Left colon (tissue), 2 donors: Measurements from ENCODE around the gene ABLIM1. TPM values are rescaled to one million over a fixed set of nuclear protein-coding genes. Genes with fewer than 3 reads are reported as not detected.

Experiments
- ATAC-seq: fragments of 200-7000 bp; cut with Tn5 transposase; one replicate; pipeline ENCODE4 v1.9.1; 2020; ENCODE audit warnings: mild to moderate bottlenecking, moderate library complexity
- DNase-seq, 2 donors: peaks; one replicate each; pipeline ENCODE4 v3.0.0-alpha.2; 2020
- intact Hi-C, 2 donors: fragments of 100-400 bp; cut with DNase I in 1 of 2; cut with micrococcal nuclease in 1 of 2; formaldehyde crosslinking; loops; one replicate each; pipeline versions ENCODE4 v1.11.2 to v1.14.0; 2022; cut with DNase I, micrococcal nuclease
- total RNA-seq, 2 donors: library from RNA; stranded (reverse); fragmentation: NEBNext Ultra II Directional; extraction: Animal tissue kit (Norgen Biotek cat#: 25700); gene quantifications; one replicate each; pipeline ENCODE4 v1.2.1, GENCODE V29; 2021
- donor health status: DM: no; HTN: no; CAD: no.
- donor health status: DM: yes; HTN: yes; CAD: no.

Gene ABLIM1
- total RNA-seq, 2 donors from 2014 or later: 107 to 118 TPM

DNA sequence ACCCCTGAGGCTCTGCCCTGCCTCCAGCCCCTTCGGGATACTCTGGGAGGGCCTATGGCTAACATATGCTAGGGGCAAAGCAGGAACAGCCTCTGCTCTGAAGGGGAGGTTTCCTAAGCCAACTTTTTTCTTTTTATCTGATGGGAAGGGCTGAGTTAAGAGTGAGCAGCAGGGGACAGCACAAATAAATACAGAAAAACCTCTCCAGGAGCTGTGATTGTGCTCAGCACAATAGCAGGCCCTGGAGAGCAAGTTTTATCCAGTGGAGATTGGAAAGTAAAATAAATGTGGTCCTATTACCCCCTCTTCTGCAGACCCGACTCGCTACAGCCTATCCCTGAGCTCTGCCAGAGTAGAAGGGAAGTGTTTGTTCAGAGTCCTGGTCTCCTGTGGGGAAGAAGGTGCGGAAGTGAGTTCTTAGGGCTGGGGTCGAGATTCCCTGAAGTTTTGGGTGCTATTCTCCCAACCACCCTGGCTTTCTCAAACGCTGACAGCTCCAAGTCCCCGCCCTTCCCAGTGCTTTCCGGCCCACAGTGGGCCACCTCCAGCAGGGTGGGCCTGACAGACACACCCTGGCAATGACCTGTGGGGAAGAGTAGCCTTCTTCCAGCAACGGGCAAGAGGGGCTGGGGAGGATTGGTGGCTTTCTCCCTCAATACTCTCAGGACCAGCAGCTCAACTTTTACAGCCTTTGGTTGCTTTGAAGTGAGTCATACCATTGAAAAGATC, 230.8 kb downstream of the ABLIM1 start:
- ATAC-seq (no peak), DNase-seq (no peak)
- intact Hi-C loops: no loop called here

GRCh38 chr10:114426476-114426875, 231.6 kb downstream of the ABLIM1 start:
- intact Hi-C loops: no loop called here
- no peak for DNase-seq
- ATAC-seq: no peak

GRCh38 chr10:114420811-114421485, 237.1 kb downstream of the ABLIM1 start:
- ATAC-seq (no peak), DNase-seq (no peak)
- intact Hi-C loops: no loop called here

DNA sequence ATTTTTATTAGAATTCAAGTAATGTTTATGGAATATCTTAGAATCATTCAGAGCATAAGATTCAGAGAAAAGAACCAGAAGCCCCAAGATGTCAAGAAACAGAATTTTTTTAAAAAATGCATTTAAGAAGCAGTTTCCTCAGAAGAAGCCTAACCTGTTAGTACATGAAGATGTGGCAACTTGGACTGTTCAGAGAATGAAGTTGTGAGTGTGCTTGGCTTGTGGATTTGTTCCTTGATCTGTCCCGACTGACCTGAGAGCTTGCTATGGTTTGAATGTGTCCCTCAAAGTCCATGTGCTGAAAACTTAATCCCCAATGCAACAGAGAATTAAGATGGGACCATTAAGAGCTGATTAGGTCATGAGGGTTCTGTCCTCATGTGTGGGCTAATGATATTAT, 240.0 kb downstream of the ABLIM1 start:
- DNase-seq (no peak), ATAC-seq (no peak)
- intact Hi-C loops: no loop called here

DNA sequence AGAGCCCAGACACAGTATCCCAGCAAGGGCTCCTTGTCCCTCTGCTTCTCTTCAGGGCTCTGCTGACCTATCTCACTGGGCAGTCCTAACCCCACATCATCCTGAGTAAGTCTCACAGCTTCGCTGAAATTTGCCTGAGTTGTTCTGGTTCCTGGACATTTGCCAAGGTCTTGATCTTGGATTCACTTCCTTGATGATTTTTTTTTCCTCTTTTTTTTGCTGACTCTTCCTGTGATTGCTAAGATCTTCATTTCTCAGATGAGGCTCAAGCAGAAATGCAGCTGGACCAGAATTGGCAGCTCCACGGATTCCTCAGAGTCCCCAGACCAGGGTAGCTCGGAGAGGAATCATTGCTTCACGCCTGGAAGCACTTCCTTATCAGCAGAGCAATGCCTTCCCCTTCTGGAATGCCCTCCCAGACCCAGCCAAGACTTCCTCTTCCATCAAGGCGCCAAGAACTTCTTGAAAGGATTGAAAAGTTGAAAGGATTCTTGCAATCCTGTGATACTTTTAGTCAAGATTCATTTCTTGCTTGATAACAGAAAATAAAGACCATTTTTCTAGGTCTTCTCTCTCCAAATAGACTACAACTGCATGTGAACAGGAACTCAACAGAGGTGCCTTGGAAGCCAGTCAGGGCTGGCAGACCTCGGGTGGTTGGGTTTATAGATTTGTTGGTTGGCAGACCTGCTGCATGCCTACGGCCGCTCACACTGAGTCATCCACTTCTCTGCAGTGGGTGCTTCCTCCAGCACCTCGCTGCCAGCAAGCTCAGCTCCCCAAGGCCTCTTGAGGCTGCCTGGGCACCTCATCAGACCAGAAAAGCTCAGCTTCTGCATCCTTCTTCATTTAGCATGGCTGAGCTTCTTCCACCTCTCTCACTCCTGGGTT, 244.9 kb downstream of the ABLIM1 start:
- intact Hi-C loops: no loop called here
- no peak for DNase-seq
- ATAC-seq: peak; percentile 37

DNA sequence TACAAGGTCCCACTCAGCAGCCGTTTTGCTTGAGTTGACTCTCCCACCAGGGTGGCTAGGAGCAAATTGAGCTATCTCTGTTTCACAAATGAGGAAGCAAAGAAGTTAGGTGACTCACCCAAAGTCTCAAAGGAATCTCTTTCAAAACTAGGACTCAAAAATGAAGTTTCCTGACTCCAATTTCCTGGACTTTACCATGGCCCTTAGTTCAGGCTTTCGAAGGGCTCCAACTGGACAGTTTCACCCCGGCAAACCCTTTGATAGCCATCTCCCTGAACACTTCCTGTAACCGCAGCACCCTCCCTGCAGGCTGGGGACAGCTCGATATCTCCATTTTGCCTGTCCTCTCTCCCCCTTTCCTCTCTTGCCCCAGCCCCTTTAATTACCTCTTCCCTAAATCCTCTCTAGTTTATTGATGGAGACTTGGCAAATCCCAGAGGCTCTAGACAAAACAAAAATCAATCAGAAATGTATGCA, 249.1 kb downstream of the ABLIM1 start:
- ATAC-seq (no peak), DNase-seq (no peak)
- intact Hi-C loops: no loop called here

DNA sequence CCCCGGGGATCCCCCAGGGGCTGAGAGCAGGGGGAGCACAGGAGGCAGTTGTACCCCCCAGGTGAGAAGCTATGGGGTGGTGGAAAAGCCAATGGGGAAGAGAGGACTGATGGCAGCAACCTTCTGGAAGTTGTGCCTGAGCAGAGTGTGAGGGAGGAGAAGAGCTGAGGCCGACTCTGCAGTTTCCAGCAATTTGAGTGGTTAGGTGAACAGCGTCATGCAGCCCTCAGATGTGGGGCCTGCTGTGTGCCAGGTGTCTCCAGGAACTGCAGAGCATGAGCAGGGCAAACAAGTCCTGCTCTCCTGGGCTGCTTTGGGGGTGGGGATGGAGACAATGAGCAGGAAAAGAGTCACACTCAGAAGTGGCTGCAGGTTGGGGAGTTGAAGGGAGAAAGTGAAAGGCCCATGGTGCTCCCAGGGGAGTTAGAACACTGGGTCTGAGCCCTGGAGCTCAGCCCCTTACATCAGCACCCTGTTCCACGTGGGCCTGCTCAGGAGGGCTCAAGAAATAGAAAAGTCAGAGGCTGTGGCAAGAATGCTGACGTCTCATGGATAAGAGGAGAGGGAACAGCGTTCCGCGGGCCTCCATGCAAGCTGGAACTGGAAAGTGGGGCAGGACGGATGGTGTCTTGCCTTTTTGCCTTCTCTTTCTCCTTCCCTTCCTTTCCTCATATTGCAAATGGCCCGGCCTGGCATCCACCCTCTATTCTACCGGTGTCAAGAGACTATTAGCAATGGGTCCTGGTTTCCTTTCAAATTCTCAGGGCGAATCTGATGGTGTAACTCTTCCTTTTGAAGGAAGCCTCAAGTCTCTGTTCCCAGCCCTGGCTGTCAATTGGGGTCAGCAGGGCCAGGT, 249.7 kb downstream of the ABLIM1 start:
- intact Hi-C loops: no loop called here
- ATAC-seq (no peak), DNase-seq (no peak)

GRCh38 chr10:114406455-114406854, 251.6 kb downstream of the ABLIM1 start:
- ATAC-seq: no peak
- intact Hi-C loops: no loop called here

DNA sequence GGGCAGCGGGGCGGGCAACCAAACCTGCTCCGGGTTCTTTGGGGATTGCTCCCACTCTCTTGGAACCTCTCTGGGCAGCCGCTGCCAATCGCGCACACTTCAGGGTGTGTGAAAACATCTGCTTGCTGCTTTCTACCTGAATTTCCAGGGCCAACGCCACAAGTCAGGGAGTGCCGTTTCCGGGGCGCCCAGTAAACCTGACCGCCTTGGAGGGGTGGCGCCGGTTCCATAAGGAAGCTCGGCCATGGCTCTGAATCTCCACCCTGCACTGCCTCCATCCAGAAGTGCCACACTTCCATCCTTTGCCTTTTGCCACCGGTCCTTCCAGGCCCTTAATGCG, 253.1 kb downstream of the ABLIM1 start:
- DNase-seq: peak; percentile 61 to 71
- ATAC-seq: peak; percentile 82
- intact Hi-C loops: no loop called here

More at GRCh38 chr10:114406455-114406854, 251.6 kb downstream of the ABLIM1 start:
- DNase-seq: no peak

GRCh38 chr10:114404171-114405010, 253.7 kb downstream of the ABLIM1 start, which contains the start of gene AFAP1L2:
AFAP1L2 (minus strand) TSS chr10:114404502; CDS start chr10:114404455, 47 bp downstream.
- ATAC-seq (peak; percentile 90), DNase-seq (peak in 1 of 2 donors; percentile 67)
- intact Hi-C loops: loop anchor here in 1 of 2 donors (5.0 kb wide), 1 partner anchor 232 kb away; the partner anchor contains the start of gene CCDC186

GRCh38 chr10:114403541-114404161, 254.4 kb downstream of the ABLIM1 start:
- peak in 1 of 2 donors; percentile 32 for DNase-seq
- peak; percentile 24 for ATAC-seq
- intact Hi-C loops: loop anchor here in 1 of 2 donors (5.0 kb wide), 1 partner anchor 231 kb away; the partner anchor contains the start of gene CCDC186

DNA sequence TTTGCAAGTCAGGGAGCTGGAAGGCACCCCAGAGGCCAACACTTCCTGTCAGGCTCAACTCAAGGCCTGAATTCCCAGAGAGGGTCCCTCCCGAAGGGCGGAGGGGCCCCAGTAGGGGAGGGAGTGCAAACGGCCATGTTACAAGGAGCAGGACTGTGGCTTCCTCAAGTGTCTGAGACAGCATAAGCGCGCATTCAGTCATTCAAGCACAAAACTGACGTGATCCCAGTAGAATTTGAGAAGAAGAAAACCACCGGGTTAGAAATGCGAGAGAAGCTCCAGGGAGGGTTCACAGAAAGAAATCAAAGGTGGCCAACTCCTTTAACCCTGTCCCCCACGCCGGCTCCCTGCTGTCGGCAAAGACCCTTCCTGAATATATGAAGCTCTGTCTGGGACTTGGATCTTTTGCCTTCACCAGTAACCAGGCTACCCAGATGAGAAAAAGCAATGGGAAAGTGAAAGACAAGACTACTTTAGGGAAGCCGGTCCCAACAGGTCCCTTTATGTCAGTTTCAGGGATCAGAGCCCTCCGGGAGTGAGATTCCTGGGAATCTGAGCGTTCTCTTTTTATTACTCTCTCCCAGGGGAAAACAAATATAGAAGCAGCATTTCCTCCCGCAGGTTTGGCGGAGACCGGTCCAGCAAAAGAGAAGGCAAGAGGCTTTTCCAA, 255.1 kb downstream of the ABLIM1 start:
- intact Hi-C loops: loop anchor here in 1 of 2 donors (5.0 kb wide), 1 partner anchor 231 kb away; the partner anchor contains the start of gene CCDC186
- no peak for ATAC-seq
- DNase-seq: no peak

DNA sequence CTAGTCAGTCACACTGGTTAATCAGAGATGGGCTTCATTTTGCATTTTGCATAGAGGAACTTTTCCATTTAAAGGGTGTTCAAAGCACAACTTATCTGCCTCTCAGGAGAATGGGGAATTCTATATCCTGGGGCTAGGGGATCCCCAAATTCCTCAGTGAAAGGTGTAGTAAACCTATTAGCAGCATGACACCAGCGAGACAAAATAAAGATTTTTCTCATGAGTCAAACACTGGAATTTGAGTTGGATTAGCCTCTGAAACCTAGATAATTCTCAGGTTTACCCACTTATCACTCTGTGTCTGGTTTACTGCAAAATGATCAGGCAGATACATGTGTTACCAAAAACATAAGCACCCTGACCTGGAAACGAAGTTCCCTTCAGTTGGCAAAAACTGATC, 255.8 kb downstream of the ABLIM1 start:
- no peak for ATAC-seq
- intact Hi-C loops: loop anchor here in 1 of 2 donors (5.0 kb wide), 1 partner anchor 230 kb away; the partner anchor contains the start of gene CCDC186

GRCh38 chr10:114401195-114401791, 256.8 kb downstream of the ABLIM1 start:
- DNase-seq: peak; percentile 28 to 60
- intact Hi-C loops: loop anchor here in 1 of 2 donors (5.0 kb wide), 1 partner anchor 229 kb away; the partner anchor contains the start of gene CCDC186
- ATAC-seq: no peak

More for the DNA sequence above, 255.8 kb downstream of the ABLIM1 start:
- no peak for DNase-seq

DNA sequence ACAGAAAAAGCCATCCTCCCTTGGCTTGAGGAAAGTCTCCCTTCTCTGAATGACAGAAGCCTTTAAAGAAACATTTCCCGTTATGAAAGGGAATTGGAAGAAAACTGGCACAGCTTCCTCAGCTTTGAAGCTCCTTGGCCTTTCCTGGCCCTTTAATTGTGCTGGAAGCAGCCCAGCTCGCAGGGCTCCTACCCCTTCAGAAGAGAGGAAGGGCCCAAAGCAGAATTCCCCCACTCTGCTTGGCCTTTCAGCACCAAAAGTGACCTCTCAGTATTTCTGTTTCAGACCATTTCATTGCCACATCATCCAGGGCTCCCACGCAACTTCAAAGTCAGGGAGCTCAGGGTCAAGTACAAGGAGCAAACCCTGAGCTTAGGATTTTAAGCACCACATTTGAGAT, 258.0 kb downstream of the ABLIM1 start:
- intact Hi-C loops: loop anchor here in 1 of 2 donors (5.0 kb wide), 1 partner anchor 228 kb away; the partner anchor contains the start of gene CCDC186
- ATAC-seq (no peak), DNase-seq (no peak)

DNA sequence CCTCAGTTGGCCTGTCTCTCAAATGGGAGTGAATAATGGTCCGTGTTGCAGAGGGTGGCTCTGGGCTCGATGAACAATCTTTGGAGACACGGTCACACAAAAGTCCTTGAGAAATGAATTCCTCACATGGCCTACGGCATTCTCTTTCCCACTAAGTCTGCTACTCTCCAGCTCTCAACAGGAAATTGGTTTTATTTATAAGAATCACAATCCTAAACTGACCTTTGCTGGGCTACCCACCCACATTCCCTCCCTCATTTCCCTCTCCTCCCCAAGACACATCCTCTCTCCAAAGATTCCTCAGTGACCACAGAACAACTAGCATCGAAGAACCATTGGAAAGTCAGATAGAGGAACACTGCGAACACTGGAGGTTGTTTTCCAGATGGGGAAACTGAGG, 258.5 kb downstream of the ABLIM1 start:
- ATAC-seq: no peak
- intact Hi-C loops: no loop called here
- DNase-seq: no peak
